ENCODE results near the gene CCNF. TPM values are rescaled to one million over a fixed set of nuclear protein-coding genes. Genes with fewer than 3 reads are reported as not detected.

CCNF gene
- total and polyA plus RNA-seq, 2 of the 8 experiments (the other 6 are each of a cell fraction or from before 2014, with no cell fraction given): 15.4 to 54.3 TPM

- Histone ChIP-seq H3K36me3 (ENCODE audit: control insufficient read depth in 2 of 4, insufficient read depth in 4 of 4, low read length in 3 of 4) (peaks cover 0 to 12% (median 3%) of the 10 kb centered on the region in 4 experiments; a peak in 3 of 8 replicates), H3K4ac (replicated peaks; ENCODE audit: insufficient read length, low read depth, low read length) (no peak overlapping the region), H2BK120ac (replicated peaks; ENCODE audit: low read depth, low read length) (no peak overlapping the region), H3K27me3 (replicated peaks in 1 of 4; ENCODE audit: control insufficient read depth in 3 of 4, extremely low read depth in 1 of 4, insufficient read depth in 3 of 4, low read length in 3 of 4) (no peaks in the 10 kb centered on the region; a peak in 1 of 7 replicates), H3K9ac (replicated peaks in 1 of 4; ENCODE audit: extremely low read depth in 1 of 4, low read depth in 3 of 4, low read length in 3 of 4) (no peak overlapping the region), H3K79me2 (ENCODE audit: control insufficient read depth in 1 of 2, insufficient read depth in 2 of 2, low read length in 2 of 2) (no peaks in the 10 kb centered on the region), H3K14ac (ENCODE audit: insufficient read length) (no peak overlapping the region), H4K20me1 (replicated peaks in 1 of 2; ENCODE audit: control insufficient read depth in 1 of 2, insufficient read depth in 2 of 2, low read length in 2 of 2) (peaks cover 2 to 4% of the 10 kb centered on the region in 2 experiments), H3K79me1 (ENCODE audit: low read depth, low read length) (no peaks in the 10 kb centered on the region; the same call in 1 of the 2 replicates), H2BK20ac (ENCODE audit: low read length) (no peak overlapping the region), H3K23me2 (ENCODE audit: low read depth, low read length) (no peaks in the 10 kb centered on the region), H3K4me3 (ENCODE audit: extremely low read depth in 1 of 4, insufficient read depth in 2 of 4, low read depth in 3 of 4, low read length in 4 of 4) (peak overlapping the region in 3 of 4 experiments; percentile 14 to 60 (median 24); a peak in 5 of 8 replicates), H2AK5ac (ENCODE audit: low read depth, low read length) (no peak overlapping the region), H3K56ac (replicated peaks; ENCODE audit: insufficient read length, low read depth, low read length) (no peak overlapping the region), H2BK5ac (ENCODE audit: low read depth, low read length) (peak overlapping the region; percentile 71; the same call in 1 of the 2 replicates), H4K5ac (ENCODE audit: insufficient read length, low read depth, low read length) (no peak overlapping the region), H4K91ac (replicated peaks; ENCODE audit: insufficient read length, low read length) (peak overlapping the region; percentile 73), H4K8ac (ENCODE audit: extremely low read depth, insufficient read depth, low read length) (peak overlapping the region; percentile 40), H2BK15ac (ENCODE audit: low read length) (no peak overlapping the region), H3K27ac (ENCODE audit: low read depth, low read length) (no peak overlapping the region; the same call in 1 of the 2 replicates), H3K4me1 (replicated peaks in 1 of 4; ENCODE audit: control insufficient read depth in 3 of 4, insufficient read depth in 4 of 4, low read length in 3 of 4) (peaks cover 0 to 16% (median 9%) of the 10 kb centered on the region in 4 experiments; a peak in 6 of 7 replicates), H3K4me2 (ENCODE audit: insufficient read depth in 1 of 2, low read depth in 2 of 2, low read length in 2 of 2) (peak overlapping the region; percentile 0 to 73; a peak in 3 of 4 replicates), H3K23ac (ENCODE audit: insufficient read length) (no peak overlapping the region), H2BK12ac (ENCODE audit: low read depth, low read length) (no peak overlapping the region), H3K18ac (ENCODE audit: extremely low read depth, low read length) (peak overlapping the region; percentile 81), H3K9me3 (ENCODE audit: insufficient read depth in 2 of 2, low read depth in 1 of 2, low read length in 1 of 2) (no peaks in the 10 kb centered on the region), H2AFZ (ENCODE audit: low read length) (peak overlapping the region; percentile 18; the same call in 1 of the 2 replicates)
- whole genome bisulfite sequencing, 2 experiments (ENCODE audit: extremely low coverage in 1 of 2, insufficient coverage in 1 of 2, insufficient read length in 1 of 2, insufficient replicate concordance in 2 of 2, low coverage in 1 of 2, low lambda C conversion rate in 2 of 2, missing lambda C conversion rate in 1 of 2): 50% methylated on average over 21 of the region's 23 CpGs; no CpG with 5 or more reads in 1 of the 2 experiments
- ChIA-PET CTCF (ENCODE audit: partially characterized antibody) (interaction anchor here (0.6 to 3.3 kb wide), 50 partner anchors 9 to 353 kb away, joined by 3 to 32 read pairs (median 4); partner anchors contain the start of genes AMDHD2, ECI1, PDPK1 and TBC1D24), POLR2A (ENCODE audit: partially characterized antibody) (interaction anchor here (0.6 to 2.0 kb wide), 22 partner anchors 9 to 492 kb away, joined by 3 to 10 read pairs (median 4); partner anchors contain the start of genes ATP6V0C, CEMP1, MLST8 and NTN3)
- FAIRE-seq (no peak), DNase-seq (ENCODE audit: low read depth in 1 of 2, low spot score in 2 of 2) (peak; percentile 77 to 98)
- TF ChIP-seq SAP30 (IDR thresholded peaks at IDR 0.05; ENCODE audit: insufficient read depth, insufficient replicate concordance, low read length): no peak
- TF ChIP-seq ATF2 (IDR thresholded peaks at IDR 0.05; ENCODE audit: low read length): no peak
- TF ChIP-seq TEAD4 (IDR thresholded peaks at IDR 0.05; ENCODE audit: low read depth, low read length): peak; percentile 46; the same call in 1 of the 2 replicates
- peak; percentile 61 for TF ChIP-seq MAX (IDR thresholded peaks at IDR 0.05)
- TF ChIP-seq EP300 (IDR thresholded peaks at IDR 0.05; ENCODE audit: borderline replicate concordance in 1 of 2, low read depth in 2 of 2, low read length in 2 of 2): peak in 1 of 2 experiments; percentile 39; a peak in 1 of 3 replicates
- TF ChIP-seq TBP (IDR thresholded peaks at IDR 0.05; ENCODE audit: low read depth, low read length): peak; percentile 39; the same call in 1 of the 2 replicates
- TF ChIP-seq GTF2F1 (IDR thresholded peaks at IDR 0.05; ENCODE audit: borderline replicate concordance, low read depth, low read length): peak; percentile 24; the same call in 1 of the 2 replicates
These were observed 71.9 kb downstream of the CCNF start for GRCh38 chr16:2500918-2501750.
